Osteocyte (in vitro differentiated cells): ENCODE data around the gene MVD. TPM values are rescaled to one million over a fixed set of nuclear protein-coding genes. Genes with fewer than 3 reads are reported as not detected.

Experiments used
- DNase-seq: peaks from one replicate; pipeline ENCODE4 v3.0.0; 2021; ENCODE audit warnings: mixed read lengths; ENCODE audit not compliant: unreplicated experiment; ENCODE audit errors: extremely low spot score
- H3K27ac Mint-ChIP-seq: one replicate; pipeline ENCODE4 v1.8.0; 2021; ENCODE audit warnings: mild to moderate bottlenecking, mixed read lengths; ENCODE audit not compliant: unreplicated experiment
- H3K27me3 Mint-ChIP-seq: one replicate; pipeline ENCODE4 v1.8.0; 2021; ENCODE audit warnings: mixed read lengths; ENCODE audit not compliant: unreplicated experiment
- H3K36me3 Mint-ChIP-seq: one replicate; pipeline ENCODE4 v1.8.0; 2021; ENCODE audit warnings: mixed read lengths; ENCODE audit not compliant: unreplicated experiment
- H3K4me1 Mint-ChIP-seq: one replicate; pipeline ENCODE4 v1.8.0; 2021; ENCODE audit warnings: mixed read lengths; ENCODE audit not compliant: unreplicated experiment
- H3K4me3 Mint-ChIP-seq: one replicate; pipeline ENCODE4 v1.8.0; 2021; ENCODE audit warnings: mild to moderate bottlenecking, moderate library complexity, mixed read lengths; ENCODE audit not compliant: unreplicated experiment
- H3K9me3 Mint-ChIP-seq: one replicate; pipeline ENCODE4 v1.8.0; 2021; ENCODE audit warnings: mixed read lengths; ENCODE audit not compliant: unreplicated experiment
- CTCF ChIP-seq: fragments of 200-600 bp; sonication (generic); IDR thresholded peaks from 2 replicates; pipeline ENCODE4 v1.5.0; 2021; ENCODE audit warnings: antibody characterized with exemption, mild to moderate bottlenecking, moderate library complexity
- total RNA-seq: library from RNA; stranded (reverse); gene quantifications from 2 replicates; pipeline ENCODE4 v1.2.1, GENCODE V29; 2021

Gene MVD
- total RNA-seq, 1 donor from 2014 or later = 32.8 TPM

- no peaks in the 10 kb centered on the region for H3K9me3 Mint-ChIP-seq
- no peak for TF ChIP-seq CTCF
- H3K4me3 Mint-ChIP-seq = no peak overlapping the region
- no peak for DNase-seq
- no peaks in the 10 kb centered on the region for H3K27me3 Mint-ChIP-seq
- no peak overlapping the region for H3K27ac Mint-ChIP-seq
- H3K4me1 Mint-ChIP-seq = peaks cover 15% of the 10 kb centered on the region
- H3K36me3 Mint-ChIP-seq = no peaks in the 10 kb centered on the region
These were observed 15.5 kb downstream of the MVD start for GRCh38 chr16:88647178-88648070.

- H3K27ac Mint-ChIP-seq = no peak overlapping the region
- no peaks in the 10 kb centered on the region for H3K27me3 Mint-ChIP-seq
- TF ChIP-seq CTCF = no peak
- H3K4me3 Mint-ChIP-seq = no peak overlapping the region
- no peaks in the 10 kb centered on the region for H3K36me3 Mint-ChIP-seq
- H3K9me3 Mint-ChIP-seq = no peaks in the 10 kb centered on the region
- peaks cover 14% of the 10 kb centered on the region for H3K4me1 Mint-ChIP-seq
- DNase-seq = no peak
These were observed 16.4 kb downstream of the MVD start for GRCh38 chr16:88646345-88647034.

- Mint-ChIP-seq H3K36me3 (no peaks in the 10 kb centered on the region), H3K9me3 (no peaks in the 10 kb centered on the region), H3K27me3 (no peaks in the 10 kb centered on the region), H3K4me1 (peaks cover 9% of the 10 kb centered on the region), H3K27ac (no peak overlapping the region), H3K4me3 (no peak overlapping the region)
- no peak for DNase-seq
- TF ChIP-seq CTCF = no peak
These were observed 16.9 kb downstream of the MVD start for GRCh38 chr16:88645941-88646340.

DNA sequence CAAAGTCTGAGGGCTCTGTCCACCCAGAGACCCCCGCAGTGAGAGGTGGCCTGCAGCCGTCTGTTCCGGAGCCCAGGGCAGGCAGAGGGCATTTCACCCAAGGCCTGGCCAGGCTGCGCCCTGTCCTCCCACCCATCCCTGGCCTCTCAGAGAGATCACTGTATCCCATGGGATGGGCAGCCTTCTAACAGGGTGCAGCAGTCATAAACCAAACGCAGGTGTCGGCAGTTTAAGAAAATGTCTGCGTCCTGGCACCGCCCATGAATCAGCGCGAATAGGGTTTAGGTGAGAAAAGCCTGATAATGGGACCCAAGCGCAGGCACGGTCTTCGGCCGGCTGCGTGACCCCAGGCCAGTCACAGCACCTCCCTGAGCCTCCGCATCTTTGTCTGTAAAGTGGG is 17.4 kb downstream of the MVD start:
- Mint-ChIP-seq H3K27ac (no peak overlapping the region), H3K36me3 (no peaks in the 10 kb centered on the region), H3K4me1 (peaks cover 9% of the 10 kb centered on the region), H3K9me3 (no peaks in the 10 kb centered on the region), H3K4me3 (no peak overlapping the region), H3K27me3 (peaks cover 1% of the 10 kb centered on the region)
- no peak for TF ChIP-seq CTCF
- no peak for DNase-seq

DNA sequence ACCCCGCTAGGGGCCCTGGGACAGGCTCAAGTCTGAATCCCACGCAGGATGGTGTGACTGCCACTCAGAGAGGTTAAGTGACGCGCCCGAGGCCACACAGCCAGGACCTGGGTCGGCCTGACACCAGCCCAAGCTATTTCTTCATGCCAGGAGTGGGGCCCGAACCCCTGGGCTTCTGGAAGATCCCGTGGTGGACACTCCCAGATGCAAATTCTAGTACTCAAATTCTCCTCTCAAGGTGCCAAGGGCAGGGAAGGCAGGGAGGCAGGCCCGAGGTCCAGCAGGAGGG is 19.3 kb downstream of the MVD start:
- Mint-ChIP-seq H3K27me3 (peaks cover 8% of the 10 kb centered on the region), H3K9me3 (no peaks in the 10 kb centered on the region), H3K36me3 (no peaks in the 10 kb centered on the region), H3K4me3 (no peak overlapping the region), H3K27ac (no peak overlapping the region), H3K4me1 (no peaks in the 10 kb centered on the region)
- TF ChIP-seq CTCF = no peak
- no peak for DNase-seq
